ENCODE measurements around the gene GSG1L. TPM values are rescaled to one million over a fixed set of nuclear protein-coding genes. Genes with fewer than 3 reads are reported as not detected.

GSG1L gene
- not detected in 2 replicates for polyA plus RNA-seq (2014; cell fraction: cytosol; rRNA removed)
- polyA plus RNA-seq (2014; cell fraction: nucleus; rRNA removed), result not detected in 2 replicates

- no peak for DNase-seq (ENCODE audit: low spot score)
These were observed at the start of gene GSG1L for GRCh38 chr16:28063591-28064061. GSG1L (minus strand) TSS chr16:28063714; CDS start chr16:28063424, 290 bp downstream.

GRCh38 chr16:28112908-28113307 is 49.4 kb upstream of the GSG1L start:
- no peak for DNase-seq (ENCODE audit: low spot score)

GRCh38 chr16:28110977-28111376 is 47.5 kb upstream of the GSG1L start:
- DNase-seq (ENCODE audit: low spot score), result no peak

GRCh38 chr16:28110479-28110878 is 47.0 kb upstream of the GSG1L start:
- DNase-seq (ENCODE audit: low spot score), result no peak

GRCh38 chr16:28110074-28110473 is 46.6 kb upstream of the GSG1L start:
- no peak for DNase-seq (ENCODE audit: low spot score)

- DNase-seq (ENCODE audit: low spot score), result no peak
These were observed 45.2 kb upstream of the GSG1L start for GRCh38 chr16:28108590-28109247.

- DNase-seq (ENCODE audit: low spot score), result no peak
These were observed 43.7 kb upstream of the GSG1L start for GRCh38 chr16:28107232-28107631.

GRCh38 chr16:28106467-28107215 is 43.1 kb upstream of the GSG1L start:
- DNase-seq (ENCODE audit: low spot score), result no peak

- DNase-seq (ENCODE audit: low spot score), result no peak
These were observed 42.4 kb upstream of the GSG1L start for GRCh38 chr16:28105954-28106353.

GRCh38 chr16:28105297-28105696 is 41.8 kb upstream of the GSG1L start:
- DNase-seq (ENCODE audit: low spot score), result no peak

- no peak for DNase-seq (ENCODE audit: low spot score)
These were observed 40.9 kb upstream of the GSG1L start for GRCh38 chr16:28104404-28104803.

GRCh38 chr16:28103516-28104170 is 40.1 kb upstream of the GSG1L start:
- no peak for DNase-seq (ENCODE audit: low spot score)

GRCh38 chr16:28101533-28101890 is 38.0 kb upstream of the GSG1L start:
- DNase-seq (ENCODE audit: low spot score), result no peak

GRCh38 chr16:28100810-28101532 is 37.5 kb upstream of the GSG1L start:
- no peak for DNase-seq (ENCODE audit: low spot score)

- no peak for DNase-seq (ENCODE audit: low spot score)
These were observed 35.7 kb upstream of the GSG1L start for GRCh38 chr16:28098959-28099945.

GRCh38 chr16:28098171-28098958 is 34.9 kb upstream of the GSG1L start:
- no peak for DNase-seq (ENCODE audit: low spot score)

GRCh38 chr16:28096983-28097899 is 33.7 kb upstream of the GSG1L start:
- DNase-seq (ENCODE audit: low spot score), result no peak

GRCh38 chr16:28093385-28093725 is 29.8 kb upstream of the GSG1L start:
- DNase-seq (ENCODE audit: low spot score), result no peak

Data from SK-N-DZ (cell line).